ENCODE measurements around the gene AKAP6.

AKAP6 gene

GRCh38 chr14:32630701-32631100 lies 301.6 kb downstream of the AKAP6 start:
- FAIRE-seq: no peak

GRCh38 chr14:32633224-32633859 lies 304.2 kb downstream of the AKAP6 start:
- no peak for FAIRE-seq

GRCh38 chr14:32633930-32634329 lies 304.8 kb downstream of the AKAP6 start:
- no peak for FAIRE-seq

- FAIRE-seq: no peak
Measured at GRCh38 chr14:32635061-32635719, 306.1 kb downstream of the AKAP6 start.

GRCh38 chr14:32637582-32637981 lies 308.5 kb downstream of the AKAP6 start:
- FAIRE-seq: no peak

GRCh38 chr14:32639208-32639607 lies 310.1 kb downstream of the AKAP6 start:
- no peak for FAIRE-seq

- FAIRE-seq: no peak
Measured at GRCh38 chr14:32645551-32645950, 316.5 kb downstream of the AKAP6 start.

GRCh38 chr14:32648434-32648833 lies 319.3 kb downstream of the AKAP6 start:
- no peak for FAIRE-seq

GRCh38 chr14:32650030-32650429 lies 320.9 kb downstream of the AKAP6 start:
- no peak for FAIRE-seq

- no peak for FAIRE-seq
Measured at GRCh38 chr14:32650665-32651064, 321.6 kb downstream of the AKAP6 start.

GRCh38 chr14:32654106-32654505 lies 325.0 kb downstream of the AKAP6 start:
- no peak for FAIRE-seq

- no peak for FAIRE-seq
Measured at GRCh38 chr14:32656601-32657000, 327.5 kb downstream of the AKAP6 start.

- no peak for FAIRE-seq
Measured at GRCh38 chr14:32657081-32657480, 328.0 kb downstream of the AKAP6 start.

- no peak for FAIRE-seq
Measured at GRCh38 chr14:32661216-32661615, 332.1 kb downstream of the AKAP6 start.

- FAIRE-seq: no peak
Measured at GRCh38 chr14:32662211-32662610, 333.1 kb downstream of the AKAP6 start.

GRCh38 chr14:32666308-32666707 lies 337.2 kb downstream of the AKAP6 start:
- no peak for FAIRE-seq

GRCh38 chr14:32667287-32667686 lies 338.2 kb downstream of the AKAP6 start:
- FAIRE-seq: no peak

- no peak for FAIRE-seq
Measured at GRCh38 chr14:32667791-32668190, 338.7 kb downstream of the AKAP6 start.

- FAIRE-seq: no peak
Measured at GRCh38 chr14:32669391-32669790, 340.3 kb downstream of the AKAP6 start.

- FAIRE-seq: no peak
Measured at GRCh38 chr14:32675433-32675832, 346.3 kb downstream of the AKAP6 start.

- FAIRE-seq: no peak
Measured at GRCh38 chr14:32677129-32677780, 348.2 kb downstream of the AKAP6 start.

- no peak for FAIRE-seq
Measured at GRCh38 chr14:32678088-32678487, 349.0 kb downstream of the AKAP6 start.

GRCh38 chr14:32679927-32680612 lies 351.0 kb downstream of the AKAP6 start:
- no peak for FAIRE-seq

- FAIRE-seq: no peak
Measured at GRCh38 chr14:32681598-32681997, 352.5 kb downstream of the AKAP6 start.
